OCI-LY1 (cell line): ENCODE data around the gene TEX38.
"Not testable (repeated sequence)": the region's sequence is repeated elsewhere in the genome, so short reads cannot be mapped to it uniquely, and the experiment has no call there.

Experiments
- H2AFZ ChIP-seq: fragments of 200-600 bp; sonication (generic), shearing (Covaris generic); 2 replicates; pipeline ENCODE4 v1.6.0; 2014; ENCODE audit warnings: antibody characterized with exemption, mild to moderate bottlenecking, low read length
- H3F3A ChIP-seq: fragments of 200-600 bp; sonication (generic), shearing (Covaris generic); 2 replicates; pipeline ENCODE4 v1.6.0; 2014; ENCODE audit warnings: mild to moderate bottlenecking, antibody characterized with exemption, low read length, moderate library complexity; ENCODE audit not compliant: insufficient read depth
- H3K27ac ChIP-seq: fragments of 200-600 bp; sonication (generic); 2 replicates; pipeline ENCODE4 v1.5.1; 2014; ENCODE audit warnings: low read length, mixed run types, mild to moderate bottlenecking, low read depth; ENCODE audit not compliant: poor library complexity, severe bottlenecking
- H3K27me3 ChIP-seq: fragments of 200-600 bp; sonication (generic); 2 replicates; pipeline ENCODE4 v1.6.0; 2014; ENCODE audit warnings: antibody characterized with exemption, mild to moderate bottlenecking, low read length, moderate library complexity; ENCODE audit not compliant: insufficient read depth
- H3K36me3 ChIP-seq: fragments of 200-600 bp; sonication (generic); 2 replicates; pipeline ENCODE4 v1.6.1; 2014; ENCODE audit warnings: mild to moderate bottlenecking, antibody characterized with exemption, low read length, moderate library complexity, mixed read lengths; ENCODE audit not compliant: insufficient read depth
- H3K4me1 ChIP-seq: fragments of 200-600 bp; sonication (generic); 2 replicates; pipeline ENCODE4 v1.5.1; 2014; ENCODE audit warnings: mild to moderate bottlenecking, low read length, moderate library complexity; ENCODE audit not compliant: insufficient read depth, severe bottlenecking
- H3K4me2 ChIP-seq: fragments of 200-600 bp; sonication (generic), shearing (Covaris generic); 2 replicates; pipeline ENCODE4 v1.6.1; 2014; ENCODE audit warnings: low read length
- H3K4me3 ChIP-seq: fragments of 200-600 bp; sonication (generic); 2 replicates; pipeline ENCODE4 v1.5.1; 2014; ENCODE audit warnings: low read length, low read depth, mild to moderate bottlenecking, mixed read lengths; ENCODE audit not compliant: poor library complexity, severe bottlenecking
- H3K79me2 ChIP-seq: fragments of 200-600 bp; shearing (Covaris generic); 2 replicates; pipeline ENCODE4 v1.6.1; 2016; ENCODE audit warnings: mixed run types, low read length, mixed read lengths; ENCODE audit not compliant: insufficient read depth
- H3K9ac ChIP-seq: fragments of 200-600 bp; sonication (generic), shearing (Covaris generic); 2 replicates; pipeline ENCODE4 v1.6.1; 2014; ENCODE audit warnings: mild to moderate bottlenecking, low read length, mixed read lengths
- H3K9me2 ChIP-seq: fragments of 200-600 bp; sonication (generic), shearing (Covaris generic); 2 replicates; pipeline ENCODE4 v1.6.1; 2014; ENCODE audit warnings: low read depth, mild to moderate bottlenecking, low read length, mixed read lengths
- H3K9me3 ChIP-seq: fragments of 200-600 bp; shearing (Covaris generic); 2 replicates; pipeline ENCODE4 v1.6.1; 2014; ENCODE audit warnings: low read length, mixed read lengths
- H4K20me1 ChIP-seq: fragments of 200-600 bp; sonication (generic), shearing (Covaris generic); 2 replicates; pipeline ENCODE4 v1.6.0; 2016; ENCODE audit warnings: mild to moderate bottlenecking, low read length; ENCODE audit not compliant: insufficient read depth
- EZH2 ChIP-seq: fragments of 200-600 bp; sonication (generic), shearing (Covaris generic); IDR thresholded peaks from 2 replicates; pipeline ENCODE4 v1.8.0; 2017; ENCODE audit warnings: borderline replicate concordance, mixed run types, mild to moderate bottlenecking, antibody characterized with exemption, low read length, moderate library complexity, mixed read lengths
- TF ChIP-seq, protein P1 (sequence below): fragments of 200-600 bp; sonication (generic), shearing (Covaris generic); IDR thresholded peaks from 2 replicates; pipeline ENCODE4 v1.5.1; 2017; ENCODE audit warnings: mild to moderate bottlenecking, antibody characterized with exemption, low read length, moderate library complexity, mixed read lengths

Gene TEX38

DNA sequence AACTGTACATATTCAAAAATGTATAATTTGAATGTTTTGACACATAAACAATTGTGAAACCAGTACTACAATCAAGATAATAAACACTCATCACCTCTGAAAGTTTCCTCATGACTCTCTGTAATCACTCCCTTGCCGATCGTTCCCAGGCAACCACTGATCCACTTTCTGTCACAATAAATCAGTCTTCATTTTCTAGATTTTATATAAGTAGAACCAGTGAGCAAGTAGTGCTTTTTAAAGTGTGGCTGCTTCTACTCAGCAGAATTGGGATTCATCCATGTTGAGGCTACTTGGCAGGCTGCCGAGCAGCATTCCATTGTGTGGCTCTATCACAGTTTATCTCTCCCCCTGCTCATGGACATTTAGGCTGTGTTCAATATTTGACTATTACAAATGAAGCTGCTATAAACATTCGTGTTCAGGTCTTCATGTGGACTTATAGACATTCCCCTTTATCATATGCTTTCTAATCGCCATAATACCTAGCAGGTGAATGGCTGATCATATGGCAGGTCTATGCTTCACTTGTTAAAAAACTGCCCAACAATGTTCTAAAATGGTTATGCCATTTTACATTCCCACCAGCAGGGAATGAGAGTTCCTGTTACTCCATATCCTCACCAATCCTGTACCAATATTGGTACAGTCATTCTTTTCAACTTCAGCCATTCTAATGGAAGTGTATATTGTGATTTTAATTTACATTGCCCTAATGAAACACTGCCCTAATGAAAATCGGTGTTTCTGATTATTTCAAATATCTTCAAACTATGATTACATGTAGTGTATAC is 20.5 kb downstream of the TEX38 start:
- Histone ChIP-seq H3K9ac (no peak overlapping the region), H3K36me3 (peaks cover 83% of the 10 kb centered on the region), H3K9me2 (no peaks in the 10 kb centered on the region), H4K20me1 (no peaks in the 10 kb centered on the region), H3F3A (no peaks in the 10 kb centered on the region), H3K79me2 (no peaks in the 10 kb centered on the region), H3K4me3 (no peak overlapping the region), H3K27ac (no peak overlapping the region), H2AFZ (no peak overlapping the region), H3K4me1 (no peaks in the 10 kb centered on the region), H3K9me3 (no peaks in the 10 kb centered on the region), H3K4me2 (no peak overlapping the region), H3K27me3 (no peaks in the 10 kb centered on the region)
- TF ChIP-seq, protein P1, sequence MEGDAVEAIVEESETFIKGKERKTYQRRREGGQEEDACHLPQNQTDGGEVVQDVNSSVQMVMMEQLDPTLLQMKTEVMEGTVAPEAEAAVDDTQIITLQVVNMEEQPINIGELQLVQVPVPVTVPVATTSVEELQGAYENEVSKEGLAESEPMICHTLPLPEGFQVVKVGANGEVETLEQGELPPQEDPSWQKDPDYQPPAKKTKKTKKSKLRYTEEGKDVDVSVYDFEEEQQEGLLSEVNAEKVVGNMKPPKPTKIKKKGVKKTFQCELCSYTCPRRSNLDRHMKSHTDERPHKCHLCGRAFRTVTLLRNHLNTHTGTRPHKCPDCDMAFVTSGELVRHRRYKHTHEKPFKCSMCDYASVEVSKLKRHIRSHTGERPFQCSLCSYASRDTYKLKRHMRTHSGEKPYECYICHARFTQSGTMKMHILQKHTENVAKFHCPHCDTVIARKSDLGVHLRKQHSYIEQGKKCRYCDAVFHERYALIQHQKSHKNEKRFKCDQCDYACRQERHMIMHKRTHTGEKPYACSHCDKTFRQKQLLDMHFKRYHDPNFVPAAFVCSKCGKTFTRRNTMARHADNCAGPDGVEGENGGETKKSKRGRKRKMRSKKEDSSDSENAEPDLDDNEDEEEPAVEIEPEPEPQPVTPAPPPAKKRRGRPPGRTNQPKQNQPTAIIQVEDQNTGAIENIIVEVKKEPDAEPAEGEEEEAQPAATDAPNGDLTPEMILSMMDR: no peak

DNA sequence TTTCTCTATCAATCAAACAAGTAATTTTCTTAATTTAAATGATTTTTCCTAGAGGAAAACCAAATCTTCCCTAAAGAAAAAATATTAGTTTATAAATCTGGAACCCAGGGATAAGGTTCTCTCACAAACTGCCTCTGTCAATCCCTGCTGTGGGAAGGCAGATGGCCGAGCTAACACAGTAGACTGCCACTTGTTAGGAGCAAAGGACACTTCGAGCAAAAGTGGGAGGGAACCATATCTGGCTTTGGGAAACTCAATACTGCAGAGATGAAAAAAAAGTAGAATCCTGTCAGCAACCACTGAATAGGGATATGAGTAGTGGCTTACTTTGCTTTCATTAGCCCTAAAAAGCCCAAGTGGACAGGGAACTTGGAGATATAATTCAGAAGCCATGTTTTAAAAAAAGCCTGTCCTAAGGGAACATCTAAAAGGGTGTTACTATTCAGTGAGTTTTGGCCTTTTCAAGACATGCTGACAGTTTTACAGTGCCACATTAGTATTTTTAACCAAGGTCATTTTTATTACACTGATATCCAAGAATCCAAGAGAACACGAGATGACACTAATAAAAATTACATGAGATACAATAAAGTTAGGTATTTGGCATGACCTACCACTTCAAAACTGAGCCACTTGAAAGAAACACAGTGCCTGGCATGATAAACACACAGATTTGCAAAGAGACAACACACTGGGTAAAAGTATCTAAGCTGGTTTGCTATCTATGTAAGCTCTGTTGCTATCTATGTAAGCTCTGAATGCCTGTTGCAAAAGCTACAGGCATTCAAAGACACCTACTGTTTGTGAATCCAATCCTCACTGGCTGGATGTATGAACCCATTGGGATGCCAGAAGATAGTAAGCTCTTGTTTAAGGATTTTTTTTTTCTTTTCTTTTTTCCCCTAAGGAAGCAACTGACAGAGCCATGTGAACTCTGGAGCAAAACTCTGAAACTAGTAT is 21.4 kb downstream of the TEX38 start:
- no peak overlapping the region for H3K27ac ChIP-seq
- TF ChIP-seq EZH2: no peak
- TF ChIP-seq, protein P1: no peak
- no peaks in the 10 kb centered on the region for H3K79me2 ChIP-seq

DNA sequence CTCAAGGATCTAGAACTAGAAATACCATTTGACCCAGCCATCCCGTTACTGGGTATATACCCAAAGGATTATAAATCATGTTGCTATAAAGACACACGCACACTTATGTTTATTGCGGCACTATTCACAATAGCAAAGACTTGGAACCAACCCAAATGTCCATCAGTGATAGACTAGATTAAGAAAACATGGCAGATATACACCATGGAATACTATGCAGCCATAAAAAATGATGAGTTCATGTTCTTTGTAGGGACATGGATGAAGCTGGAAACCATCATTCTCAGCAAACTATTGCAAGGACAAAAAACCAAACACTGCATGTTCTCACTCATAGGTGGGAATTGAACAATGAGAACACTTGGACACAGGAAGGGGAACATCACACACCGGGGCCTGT is 23.0 kb downstream of the TEX38 start:
- not testable (repeated sequence) for H2AFZ ChIP-seq, H3K4me1 ChIP-seq, H3K4me3 ChIP-seq, H3K9me3 ChIP-seq, H3K9ac ChIP-seq, H3K27me3 ChIP-seq, H4K20me1 ChIP-seq, H3K79me2 ChIP-seq, H3K27ac ChIP-seq, H3F3A ChIP-seq, H3K4me2 ChIP-seq, H3K9me2 ChIP-seq
- peaks cover 63% of the 10 kb centered on the region for H3K36me3 ChIP-seq

More for the DNA sequence above, 21.4 kb downstream of the TEX38 start:
- H3K9ac ChIP-seq: no peak overlapping the region
- no peaks in the 10 kb centered on the region for H3K4me1 ChIP-seq
- H3K4me2 ChIP-seq: no peak overlapping the region
- no peak overlapping the region for H3K4me3 ChIP-seq
- no peak overlapping the region for H2AFZ ChIP-seq
- no peaks in the 10 kb centered on the region for H3K9me3 ChIP-seq
- no peaks in the 10 kb centered on the region for H4K20me1 ChIP-seq
- no peaks in the 10 kb centered on the region for H3F3A ChIP-seq
- H3K36me3 ChIP-seq: peaks cover 78% of the 10 kb centered on the region
- no peaks in the 10 kb centered on the region for H3K9me2 ChIP-seq
- no peaks in the 10 kb centered on the region for H3K27me3 ChIP-seq
